GM12873 (cell line): ENCODE data around the gene TXNDC2.

Source experiments
- CTCF ChIP-seq: IDR thresholded peaks from 2 replicates; pipeline ENCODE4 v1.5.1; 2012; ENCODE audit warnings: low read depth, mild to moderate bottlenecking, moderate library complexity, low read length, control low read depth; ENCODE audit not compliant: insufficient read depth; ENCODE audit errors: missing control alignments

TXNDC2 gene

GRCh38 chr18:9846162-9846925 lies 39.4 kb upstream of the TXNDC2 start:
- TF ChIP-seq CTCF = no peak

GRCh38 chr18:9848170-9848879 lies 37.4 kb upstream of the TXNDC2 start:
- TF ChIP-seq CTCF = no peak

DNA sequence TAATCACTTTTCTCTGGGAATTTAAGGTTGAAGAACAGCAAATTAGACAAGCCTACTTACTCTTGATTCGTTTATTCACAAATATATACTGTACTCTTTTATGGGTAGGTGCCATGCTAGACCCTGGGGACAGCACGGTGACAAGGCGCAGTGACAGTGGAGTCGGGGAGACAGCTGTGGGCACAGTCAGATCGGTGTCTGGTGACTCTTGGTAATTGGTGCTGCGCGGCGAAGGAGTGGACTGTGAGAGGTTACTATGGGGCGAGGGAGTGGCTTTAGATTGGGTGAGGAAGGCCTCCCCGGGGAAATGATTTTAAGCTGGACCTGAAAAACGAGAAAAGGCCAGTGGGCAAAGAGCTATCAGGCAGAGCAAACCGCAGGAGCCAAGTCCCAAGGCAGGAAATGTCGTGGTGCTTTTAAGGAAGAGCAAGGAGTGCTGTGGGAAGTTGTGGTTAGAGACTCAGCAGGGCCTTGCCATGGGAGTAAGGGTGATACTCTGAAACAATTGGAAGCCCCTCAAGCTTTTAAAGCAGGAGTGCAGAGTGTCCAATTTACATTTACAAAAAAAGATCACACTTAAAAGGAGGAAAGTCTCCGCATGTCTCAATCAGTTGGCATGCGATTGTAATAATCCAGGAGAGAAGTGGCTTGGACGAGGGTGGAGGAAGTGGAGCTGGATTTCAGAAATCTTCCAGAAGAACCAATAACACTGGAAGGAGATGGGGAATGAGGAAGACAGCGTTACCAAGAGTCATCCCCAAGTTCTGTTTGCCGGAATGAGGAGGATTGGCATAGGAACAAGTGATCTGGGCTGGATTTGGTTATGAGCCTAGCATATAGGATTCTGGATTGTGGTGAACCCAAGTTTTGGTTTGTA lies 36.1 kb upstream of the TXNDC2 start:
- TF ChIP-seq CTCF = no peak

- no peak for TF ChIP-seq CTCF
These were observed 35.5 kb upstream of the TXNDC2 start for GRCh38 chr18:9850309-9850708.

DNA sequence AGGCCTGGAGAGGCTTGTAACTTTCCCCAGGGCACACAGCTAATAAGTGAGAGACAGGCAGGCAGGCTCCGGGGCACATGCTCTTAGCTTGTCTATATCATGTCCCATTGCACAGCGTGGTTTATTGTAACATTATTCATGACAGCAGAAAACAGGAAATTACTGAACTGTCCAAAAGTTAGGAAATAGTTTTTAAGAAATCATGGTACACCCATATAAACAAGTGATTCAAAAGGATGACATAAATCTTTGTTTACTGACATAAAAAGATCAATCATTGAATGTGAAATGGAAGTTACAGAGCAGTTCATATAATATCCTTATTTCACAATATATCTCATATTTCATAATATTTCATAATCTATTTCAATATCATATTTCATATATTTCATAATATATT lies 34.3 kb upstream of the TXNDC2 start:
- no peak for TF ChIP-seq CTCF

GRCh38 chr18:9852266-9853081 lies 33.3 kb upstream of the TXNDC2 start:
- no peak for TF ChIP-seq CTCF
